ENCODE data around the gene ZSCAN5A.
"Not testable (repeated sequence)": the region's sequence is repeated elsewhere in the genome, so short reads cannot be mapped to it uniquely, and the experiment has no call there.

ZSCAN5A gene

DNA sequence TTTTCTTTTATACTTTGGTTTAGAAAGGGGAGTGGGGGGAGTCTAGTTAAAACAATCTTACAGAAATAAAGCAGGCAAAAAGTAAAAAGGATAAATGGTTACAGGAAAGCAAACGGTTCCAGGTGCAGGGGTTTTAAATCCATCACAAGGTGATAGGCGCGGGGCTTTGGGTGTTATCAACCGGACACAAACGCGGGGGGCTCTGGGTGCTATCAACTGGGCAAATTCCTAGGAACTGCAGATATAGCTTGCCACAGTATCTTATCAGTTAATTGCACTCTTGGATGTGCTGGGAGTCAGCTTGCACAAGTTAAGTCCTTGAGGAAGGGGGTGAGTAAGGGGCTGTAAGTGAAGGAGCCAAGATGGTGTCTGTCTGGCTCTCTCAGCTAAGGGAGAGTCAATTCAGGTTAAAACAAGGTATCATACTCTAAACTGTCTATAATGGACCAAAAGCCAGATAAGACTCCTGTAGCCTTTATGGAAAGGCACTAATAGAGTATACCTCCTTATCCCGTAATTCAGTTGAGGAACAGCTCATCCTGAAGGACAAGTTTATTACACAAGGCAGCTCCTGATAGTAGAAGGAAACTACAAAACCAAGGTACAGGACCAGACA is 32.6 kb upstream of the ZSCAN5A start:
- TF ChIP-seq, protein P1, sequence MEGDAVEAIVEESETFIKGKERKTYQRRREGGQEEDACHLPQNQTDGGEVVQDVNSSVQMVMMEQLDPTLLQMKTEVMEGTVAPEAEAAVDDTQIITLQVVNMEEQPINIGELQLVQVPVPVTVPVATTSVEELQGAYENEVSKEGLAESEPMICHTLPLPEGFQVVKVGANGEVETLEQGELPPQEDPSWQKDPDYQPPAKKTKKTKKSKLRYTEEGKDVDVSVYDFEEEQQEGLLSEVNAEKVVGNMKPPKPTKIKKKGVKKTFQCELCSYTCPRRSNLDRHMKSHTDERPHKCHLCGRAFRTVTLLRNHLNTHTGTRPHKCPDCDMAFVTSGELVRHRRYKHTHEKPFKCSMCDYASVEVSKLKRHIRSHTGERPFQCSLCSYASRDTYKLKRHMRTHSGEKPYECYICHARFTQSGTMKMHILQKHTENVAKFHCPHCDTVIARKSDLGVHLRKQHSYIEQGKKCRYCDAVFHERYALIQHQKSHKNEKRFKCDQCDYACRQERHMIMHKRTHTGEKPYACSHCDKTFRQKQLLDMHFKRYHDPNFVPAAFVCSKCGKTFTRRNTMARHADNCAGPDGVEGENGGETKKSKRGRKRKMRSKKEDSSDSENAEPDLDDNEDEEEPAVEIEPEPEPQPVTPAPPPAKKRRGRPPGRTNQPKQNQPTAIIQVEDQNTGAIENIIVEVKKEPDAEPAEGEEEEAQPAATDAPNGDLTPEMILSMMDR (IDR thresholded peaks at IDR 0.05; ENCODE audit: low read depth, low read length) = no peak
- no peak for DNase-seq (ENCODE audit: extremely low read depth, low read depth)

DNA sequence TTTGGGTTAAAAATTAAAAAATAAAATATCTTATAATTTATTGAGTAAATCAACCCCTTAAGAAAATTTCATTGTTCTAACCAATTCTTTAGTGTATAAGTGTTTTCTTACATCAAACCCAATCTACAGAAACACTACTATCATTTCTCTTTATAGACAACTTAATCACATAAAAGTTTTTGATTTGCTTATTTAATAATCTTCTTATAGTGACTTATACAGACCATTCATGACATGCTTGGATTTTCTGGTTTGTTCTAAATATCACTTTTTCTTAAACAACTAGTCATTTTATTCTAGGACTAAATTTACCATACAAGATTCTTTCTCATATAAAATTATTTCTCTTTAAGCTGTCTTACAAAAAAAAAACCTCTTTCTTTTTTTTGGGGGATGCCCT is 27.3 kb upstream of the ZSCAN5A start:
- TF ChIP-seq, protein P1 (IDR thresholded peaks at IDR 0.05; ENCODE audit: low read depth, low read length) = no peak
- no peak for DNase-seq (ENCODE audit: extremely low read depth, low read depth)

DNA sequence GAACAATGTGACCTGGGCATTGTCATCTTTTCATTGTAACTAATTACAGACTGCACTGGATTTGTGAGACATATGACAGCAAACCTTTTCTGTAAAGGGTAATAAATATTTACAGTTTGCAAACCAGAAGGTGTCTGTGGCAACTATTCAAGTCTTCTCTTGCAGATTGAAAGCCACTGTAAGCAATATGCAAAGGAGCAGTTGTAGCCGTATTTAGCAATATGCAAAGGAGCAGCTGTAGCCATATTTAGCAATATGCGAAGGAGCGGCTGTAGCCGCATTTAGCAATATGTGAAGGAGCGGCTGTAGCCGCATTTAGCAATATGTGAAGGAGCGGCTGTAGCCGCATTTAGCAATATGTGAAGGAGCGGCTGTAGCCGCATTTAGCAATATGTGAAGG is 24.4 kb upstream of the ZSCAN5A start:
- not testable (repeated sequence) for DNase-seq (ENCODE audit: extremely low read depth, low read depth)

DNA sequence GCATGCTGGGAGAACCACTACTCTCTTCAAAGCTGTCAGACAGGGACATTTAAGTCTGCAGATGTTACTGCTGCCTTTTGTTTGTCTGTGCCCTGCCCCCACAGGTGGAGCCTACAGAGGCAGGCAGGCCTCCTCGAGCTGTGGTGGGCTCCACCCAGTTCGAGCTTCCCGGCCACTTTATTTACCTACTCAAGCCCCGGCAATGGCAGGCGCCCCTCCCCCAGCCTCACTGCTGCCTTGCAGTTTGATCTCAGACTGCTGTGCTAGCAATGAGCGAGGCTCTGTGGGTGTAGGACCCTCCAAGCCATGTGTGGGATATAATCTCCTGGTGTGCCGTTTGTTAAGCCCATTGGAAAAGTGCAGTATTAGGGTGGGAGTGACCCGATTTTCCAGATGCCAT is 22.4 kb upstream of the ZSCAN5A start:
- DNase-seq (ENCODE audit: extremely low read depth, low read depth) = not testable (repeated sequence)

DNA sequence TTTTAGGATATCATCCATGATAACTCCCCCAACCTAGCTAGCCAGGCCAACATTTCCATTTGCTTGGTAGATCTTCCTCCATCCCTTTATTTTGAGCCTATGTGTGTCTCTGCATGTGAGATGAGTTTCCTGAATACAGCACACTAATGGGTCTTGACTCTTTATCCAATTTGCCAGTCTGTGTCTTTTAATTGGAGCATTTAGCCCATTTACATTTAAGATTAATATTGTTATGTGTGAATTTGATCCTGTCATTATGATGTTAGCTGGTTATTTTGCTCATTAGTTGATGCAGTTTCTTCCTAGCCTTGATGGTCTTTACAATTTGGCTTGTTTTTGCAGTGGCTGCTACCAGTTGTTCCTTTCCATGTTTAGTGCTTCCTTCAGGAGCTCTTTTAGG is 20.7 kb upstream of the ZSCAN5A start:
- DNase-seq (ENCODE audit: extremely low read depth, low read depth) = not testable (repeated sequence)

DNA sequence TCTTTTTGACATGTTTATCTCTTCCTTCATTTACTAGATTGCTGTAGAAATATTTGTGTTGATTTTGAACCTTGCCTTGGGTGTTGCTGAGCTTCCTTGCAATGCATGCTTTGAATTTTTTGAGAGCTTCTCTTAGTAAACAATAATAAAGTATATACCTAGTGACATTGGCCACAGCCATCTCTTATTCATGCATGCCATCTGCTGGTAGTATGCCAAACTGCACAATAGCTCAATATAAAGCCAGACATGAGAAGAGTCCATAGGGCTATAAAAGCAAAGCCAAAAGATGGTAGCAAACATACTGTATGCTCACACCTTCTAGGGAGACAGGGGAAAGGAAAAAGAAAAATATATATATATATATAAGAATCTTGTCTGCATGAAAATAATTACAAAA is 18.9 kb upstream of the ZSCAN5A start:
- DNase-seq (ENCODE audit: extremely low read depth, low read depth) = peak; percentile 3
- TF ChIP-seq, protein P1 (IDR thresholded peaks at IDR 0.05; ENCODE audit: low read depth, low read length) = peak; percentile 59

DNA sequence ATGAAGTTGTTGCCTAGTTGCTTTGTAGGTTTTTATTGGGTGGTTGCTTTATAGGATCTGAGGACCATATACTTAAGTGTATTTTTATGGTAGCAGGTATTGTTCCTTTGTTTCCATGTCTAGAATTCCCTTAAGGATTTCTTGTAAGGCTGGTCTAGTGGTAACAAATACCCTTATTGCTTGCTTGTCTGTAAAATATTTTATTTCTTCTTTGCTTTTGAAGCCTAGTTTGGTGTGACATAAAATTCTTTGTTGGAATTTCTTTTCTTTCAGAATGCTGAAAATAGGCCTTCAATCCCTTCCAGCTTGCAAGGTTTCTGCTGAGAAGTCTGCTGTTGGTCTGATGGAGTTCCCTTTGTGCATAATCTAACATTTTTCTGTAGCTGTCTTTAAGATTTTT is 18.1 kb upstream of the ZSCAN5A start:
- no peak for DNase-seq (ENCODE audit: extremely low read depth, low read depth)
- TF ChIP-seq, protein P1 (IDR thresholded peaks at IDR 0.05; ENCODE audit: low read depth, low read length) = no peak

DNA sequence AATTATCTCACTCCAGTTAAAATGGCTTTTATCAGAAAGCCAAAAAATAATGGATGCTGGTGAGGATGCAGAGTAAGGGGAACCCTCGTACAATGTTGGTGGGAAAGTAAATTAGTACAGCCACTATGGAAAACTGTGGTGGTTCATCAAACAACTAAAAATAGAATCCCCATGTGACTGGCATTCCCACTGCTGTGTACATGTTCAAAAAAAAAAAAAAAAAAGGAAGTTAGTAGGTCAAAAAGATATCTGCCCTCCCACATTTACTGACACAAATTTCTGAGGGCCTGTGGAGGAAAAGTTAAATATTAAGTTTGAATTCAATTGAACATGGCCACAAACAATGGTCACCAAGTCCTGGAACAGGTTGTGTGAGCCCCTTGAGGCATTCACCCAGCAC is 9.8 kb upstream of the ZSCAN5A start:
- TF ChIP-seq, protein P1 (IDR thresholded peaks at IDR 0.05; ENCODE audit: low read depth, low read length) = no peak
- DNase-seq (ENCODE audit: extremely low read depth, low read depth) = no peak

DNA sequence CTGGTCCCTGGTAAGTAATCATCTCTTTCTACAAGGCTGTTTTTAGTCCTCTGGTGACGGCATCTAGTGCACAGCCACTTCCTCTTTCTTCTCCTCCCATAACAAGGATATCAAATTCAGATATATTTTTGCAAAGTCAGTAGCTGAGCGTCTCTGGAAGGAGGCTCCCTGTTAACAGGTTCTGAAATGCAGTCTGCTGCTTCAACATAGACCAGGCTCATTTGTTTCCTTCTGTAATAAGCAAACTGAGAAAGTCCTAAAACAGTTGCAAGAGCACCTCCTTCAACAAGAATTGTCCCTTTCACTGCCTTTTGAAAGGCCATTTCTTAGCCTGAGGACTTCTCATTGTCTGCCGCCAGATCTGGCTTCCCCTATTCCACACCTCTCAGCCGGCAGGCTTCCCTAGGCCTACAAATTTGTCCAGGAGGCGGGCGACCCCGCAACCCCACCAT is 7.4 kb upstream of the ZSCAN5A start:
- TF ChIP-seq, protein P1 (IDR thresholded peaks at IDR 0.05; ENCODE audit: low read depth, low read length) = no peak
- DNase-seq (ENCODE audit: extremely low read depth, low read depth) = no peak
